GM04503 (cell line): ENCODE data around the gene GRK7.
"Not testable (repeated sequence)": the region's sequence is repeated elsewhere in the genome, so short reads cannot be mapped to it uniquely, and the experiment has no call there.

ENCODE experiments used
- DNase-seq: peaks from one replicate; pipeline ENCODE4 v3.0.0-alpha.2; 2012; ENCODE audit warnings: low read depth

GRK7 gene

GRCh38 chr3:141763088-141763750 lies at the start of gene GRK7:
TSS of gene GRK7 (plus strand) at chr3:141763408. CDS start at chr3:141778285, 14,877 bp downstream.
- no peak for DNase-seq

- DNase-seq, result no peak
Observed at GRCh38 chr3:141714671-141715070, 48.5 kb upstream of the GRK7 start.

- DNase-seq, result no peak
Observed at GRCh38 chr3:141722081-141722480, 41.1 kb upstream of the GRK7 start.

GRCh38 chr3:141722648-141723047 lies 40.6 kb upstream of the GRK7 start:
- DNase-seq, result no peak

- DNase-seq, result no peak
Observed at GRCh38 chr3:141723255-141723654, 40.0 kb upstream of the GRK7 start.

- no peak for DNase-seq
Observed at GRCh38 chr3:141724186-141724585, 39.0 kb upstream of the GRK7 start.

GRCh38 chr3:141725036-141725435 lies 38.2 kb upstream of the GRK7 start:
- no peak for DNase-seq

DNA sequence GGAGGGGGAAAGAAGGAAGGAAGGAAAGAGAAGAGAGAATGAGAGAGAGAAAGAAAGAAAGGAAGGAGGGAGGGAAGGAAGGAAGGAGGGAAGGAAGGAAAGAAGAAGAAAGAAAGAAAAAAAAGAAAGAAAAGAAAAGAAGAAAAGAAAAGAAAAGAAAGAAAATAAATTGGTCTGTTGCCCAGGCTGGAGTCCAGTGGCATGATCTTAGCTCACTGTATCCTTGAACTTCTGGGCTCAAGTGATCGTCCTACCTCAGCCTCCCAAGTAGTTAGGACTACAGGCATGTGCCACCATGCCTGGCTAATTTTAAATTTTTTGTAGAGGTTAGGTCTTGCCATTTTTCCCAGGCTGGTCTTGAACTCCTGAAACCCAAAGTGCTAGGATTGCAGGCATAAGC lies 36.7 kb upstream of the GRK7 start:
- no peak for DNase-seq

DNA sequence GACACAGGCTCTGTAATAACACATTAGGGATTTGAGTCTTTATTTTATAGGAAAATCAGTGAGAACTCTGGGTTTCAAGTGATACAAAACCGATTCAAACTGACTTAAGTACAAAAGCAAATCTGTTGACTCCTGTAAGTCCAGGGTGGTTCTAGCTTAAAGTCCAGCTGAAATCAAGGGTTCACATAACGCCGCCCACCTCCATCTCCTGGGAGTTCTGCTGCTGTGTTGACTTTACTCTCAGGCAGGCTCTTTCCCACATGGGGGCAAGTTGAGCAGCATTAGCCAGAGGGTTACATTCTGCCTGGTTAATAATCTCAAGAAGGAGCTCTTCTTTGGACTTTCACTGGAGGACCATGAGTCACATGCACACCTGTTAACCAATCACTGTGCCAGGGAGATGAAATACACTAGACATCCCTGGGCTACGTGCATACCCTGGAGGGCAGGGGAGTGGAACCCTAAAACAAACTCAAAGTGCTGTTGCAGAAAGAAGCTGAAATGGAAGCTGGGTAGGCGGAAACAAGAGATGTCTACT lies 34.8 kb upstream of the GRK7 start:
- DNase-seq, result no peak

- DNase-seq, result no peak
Observed at GRCh38 chr3:141729240-141729639, 34.0 kb upstream of the GRK7 start.

DNA sequence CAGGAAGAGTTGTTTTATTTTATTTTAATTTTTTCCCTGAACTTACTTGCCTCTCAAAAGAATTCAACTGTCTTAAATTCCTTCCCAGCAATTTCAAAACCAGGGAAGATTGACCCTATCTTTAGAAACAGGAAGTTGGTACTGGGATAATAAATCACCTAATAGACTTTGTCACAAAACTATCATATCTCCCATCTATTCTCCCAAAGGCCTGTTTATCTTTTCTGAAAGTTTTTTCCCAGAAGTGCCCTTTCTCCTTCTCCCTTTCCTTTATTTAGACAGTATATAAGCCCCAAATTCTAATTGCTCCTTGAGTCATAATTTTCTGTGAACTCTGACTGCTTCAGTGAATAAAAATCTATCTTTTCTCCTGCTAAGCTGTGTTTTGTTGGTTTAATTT lies 28.0 kb upstream of the GRK7 start:
- DNase-seq, result no peak

DNA sequence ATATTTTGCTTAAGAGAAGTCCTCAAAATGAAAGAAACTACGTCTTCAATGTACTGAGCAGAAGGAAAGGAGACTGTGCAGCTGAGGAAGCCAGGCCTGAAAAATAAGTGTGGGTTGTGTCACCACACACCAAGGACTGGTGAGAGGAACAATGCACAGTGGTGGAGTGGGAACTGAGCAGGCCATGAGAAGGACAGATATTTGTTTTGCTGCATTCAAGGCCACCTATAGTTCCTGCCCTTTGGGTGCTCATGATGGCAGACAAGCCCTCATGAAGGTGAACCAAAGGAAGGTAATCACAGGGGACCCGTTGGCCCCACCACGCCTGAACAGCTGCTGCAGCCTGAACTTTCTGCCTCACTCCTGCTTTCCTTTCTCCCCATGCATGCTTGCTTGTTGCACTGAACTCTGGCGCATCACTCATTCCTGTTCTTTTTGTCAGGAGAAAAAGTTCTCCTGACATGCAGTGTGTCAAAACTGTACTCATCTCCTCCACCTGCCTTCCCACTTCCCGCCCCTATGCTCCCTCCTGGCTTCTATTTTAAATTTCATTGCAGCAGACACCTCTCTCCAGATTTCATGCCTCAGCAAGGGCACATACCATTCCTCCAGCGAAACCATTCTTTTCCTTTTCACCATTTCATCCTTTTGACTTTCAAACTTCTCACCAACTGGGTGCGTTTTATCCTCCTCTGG lies 27.3 kb upstream of the GRK7 start:
- no peak for DNase-seq

- no peak for DNase-seq
Observed at GRCh38 chr3:141737093-141737492, 26.1 kb upstream of the GRK7 start.

GRCh38 chr3:141737678-141738021 lies 25.6 kb upstream of the GRK7 start:
- no peak for DNase-seq

DNA sequence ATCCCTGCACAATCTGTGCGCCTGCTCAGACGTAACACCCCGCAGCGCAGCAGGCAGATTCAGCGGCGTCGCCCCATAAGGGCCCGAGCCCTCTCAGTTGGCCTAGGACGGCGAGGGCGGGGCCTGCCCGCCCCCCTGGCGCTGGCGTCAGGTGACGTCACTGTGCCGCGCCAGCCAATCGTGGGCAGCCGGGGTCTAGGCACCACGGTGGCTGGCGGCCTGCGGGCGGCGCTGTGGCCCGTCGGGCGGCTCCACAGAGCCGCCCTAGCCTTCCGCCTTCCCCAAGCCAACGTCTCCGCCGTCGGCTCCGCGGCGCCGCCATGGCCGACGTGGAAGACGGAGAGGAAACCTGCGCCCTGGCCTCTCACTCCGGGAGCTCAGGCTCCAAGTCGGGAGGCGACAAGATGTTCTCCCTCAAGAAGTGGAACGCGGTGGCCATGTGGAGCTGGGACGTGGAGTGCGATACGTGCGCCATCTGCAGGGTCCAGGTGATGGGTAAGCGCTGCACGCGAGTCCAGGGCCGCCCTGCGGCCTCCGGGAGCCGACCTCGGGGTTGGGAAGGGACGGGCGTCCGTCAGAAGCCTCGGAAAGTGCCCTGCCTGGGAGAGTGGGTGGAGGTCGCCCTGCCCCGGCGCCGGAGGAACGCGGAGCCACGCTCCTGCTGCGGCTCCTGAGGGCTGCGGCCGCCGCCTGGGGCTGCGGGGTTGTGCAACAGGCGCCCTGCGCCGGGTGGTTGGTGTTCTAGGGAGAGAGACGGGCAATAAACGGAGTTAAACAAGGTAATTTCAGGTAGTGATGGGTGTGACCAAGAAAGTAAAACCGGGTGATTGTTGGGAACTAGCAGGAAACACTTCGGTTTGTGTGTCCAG lies 25.0 kb upstream of the GRK7 start, which contains the start of gene RNF7:
TSS of gene RNF7 (plus strand) at position 277 of the 869 bp plus-strand sequence. CDS start at position 321, 44 bp downstream.
- peak; percentile 77 for DNase-seq

- DNase-seq, result no peak
Observed at GRCh38 chr3:141738891-141739363, 24.3 kb upstream of the GRK7 start.

- no peak for DNase-seq
Observed at GRCh38 chr3:141739731-141740130, 23.5 kb upstream of the GRK7 start.

DNA sequence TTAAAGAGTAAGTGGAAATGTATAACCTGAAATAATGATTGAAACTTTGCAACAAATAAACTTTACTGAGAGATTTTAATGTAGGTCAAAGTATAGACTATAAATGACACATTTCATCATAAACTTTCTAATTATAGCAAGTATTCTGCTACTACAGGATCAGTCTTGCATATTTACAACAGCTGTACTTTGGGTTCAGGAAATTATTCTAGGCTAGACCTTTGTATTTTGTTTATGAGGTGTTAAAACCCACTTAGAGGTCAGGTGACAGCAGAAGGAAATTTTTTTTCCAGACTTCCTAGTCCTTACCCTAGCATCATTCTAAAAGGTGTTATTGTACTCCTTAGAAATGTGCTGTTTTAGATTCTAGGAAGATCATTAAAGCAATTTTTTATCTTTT lies 22.9 kb upstream of the GRK7 start:
- no peak for DNase-seq

GRCh38 chr3:141743305-141743704 lies 19.9 kb upstream of the GRK7 start:
- DNase-seq, result no peak

DNA sequence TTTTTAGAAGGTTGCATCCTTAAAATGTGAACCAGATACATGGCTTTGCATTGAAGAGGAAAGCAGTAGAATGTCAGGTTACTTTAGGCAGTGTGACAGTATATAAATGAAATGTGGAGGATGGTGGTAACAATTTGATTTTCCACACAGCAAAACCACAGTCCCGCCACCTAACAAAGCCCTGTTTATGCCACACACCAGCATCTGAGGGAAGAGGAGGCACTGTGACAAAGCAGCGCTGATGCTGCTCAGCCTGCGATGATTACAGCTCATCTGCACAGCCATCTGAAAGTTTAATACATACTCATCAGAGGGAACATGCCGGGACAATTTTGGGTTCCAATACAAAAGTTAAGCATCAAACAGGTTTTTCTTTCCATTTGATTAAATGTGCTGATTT lies 16.2 kb upstream of the GRK7 start:
- DNase-seq, result no peak

DNA sequence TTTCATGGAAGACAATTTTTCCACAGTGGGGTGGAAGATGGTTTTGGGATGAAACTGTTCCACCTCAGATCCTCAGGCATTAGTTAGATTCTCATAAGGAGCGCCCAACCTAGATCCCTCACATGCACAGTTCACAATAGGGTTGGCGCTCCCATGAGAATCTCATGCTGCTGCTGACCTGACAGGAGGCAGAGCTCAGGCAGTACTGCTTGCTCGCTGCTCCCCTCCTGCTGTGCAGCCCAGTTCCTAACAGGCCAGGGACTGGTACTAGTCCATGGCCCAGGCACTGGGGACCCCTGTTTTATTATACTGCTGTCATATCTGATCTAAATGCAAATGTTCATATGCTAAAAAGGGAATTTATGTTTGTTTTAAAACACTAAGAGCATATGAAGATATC lies 9.8 kb upstream of the GRK7 start:
- no peak for DNase-seq

DNA sequence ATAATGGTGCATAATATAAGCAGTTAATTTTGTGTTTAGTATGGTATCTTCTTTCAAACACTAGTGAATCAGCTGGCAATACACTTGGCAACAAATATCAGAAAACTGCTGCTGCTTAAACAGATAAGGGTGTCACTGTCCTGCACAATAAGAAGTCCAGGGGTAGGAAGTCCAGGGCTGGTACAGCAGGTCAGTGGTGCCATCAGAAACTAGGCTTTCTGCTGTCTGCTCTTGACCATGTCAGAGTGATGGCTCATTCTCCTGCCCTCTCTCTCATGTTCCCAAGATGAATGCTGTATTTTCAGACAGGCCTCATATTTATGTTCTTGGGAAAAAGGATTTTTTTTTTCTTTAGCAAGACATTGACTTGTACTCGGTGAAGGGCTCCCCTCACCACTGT lies 9.2 kb upstream of the GRK7 start:
- DNase-seq, result no peak

DNA sequence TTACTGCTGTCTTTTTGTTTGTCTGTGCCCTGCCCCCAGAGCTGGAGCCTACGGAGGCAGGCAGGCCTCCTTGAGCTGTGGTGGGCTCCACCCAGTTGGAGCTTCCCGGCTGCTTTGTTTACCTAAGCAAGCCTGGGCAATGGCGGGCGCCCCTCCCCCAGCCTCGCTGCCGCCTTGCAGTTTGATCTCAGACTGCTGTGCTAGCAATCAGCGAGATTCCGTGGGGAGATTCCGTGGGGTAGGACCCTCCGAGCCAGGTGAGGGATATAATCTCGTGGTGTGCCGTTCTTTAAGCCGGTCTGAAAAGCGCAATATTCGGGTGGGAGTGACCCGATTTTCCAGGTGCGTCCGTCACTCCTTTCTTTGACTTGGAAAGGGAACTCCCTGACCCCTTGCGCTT lies 656 bp upstream of the GRK7 start:
- not testable (repeated sequence) for DNase-seq
